GM19463 (cell line): ENCODE results near the gene VAMP4.
"Not testable (repeated sequence)": the region's sequence is repeated elsewhere in the genome, so short reads cannot be mapped to it uniquely, and the experiment has no call there.

Experiments used
- ATAC-seq: cut with Tn5 transposase; IDR thresholded peaks from one replicate; pipeline ENCODE4 v1.9.1; 2021; ENCODE audit warnings: mild to moderate bottlenecking, moderate library complexity; ENCODE audit not compliant: unreplicated experiment

Gene VAMP4

GRCh38 chr1:171753182-171753581 lies 11.3 kb upstream of the VAMP4 start:
- ATAC-seq, result no peak

- no peak for ATAC-seq
Observed at GRCh38 chr1:171751221-171751620, 9.4 kb upstream of the VAMP4 start.

GRCh38 chr1:171748651-171749050 lies 6.8 kb upstream of the VAMP4 start:
- no peak for ATAC-seq

GRCh38 chr1:171744986-171745385 lies 3.1 kb upstream of the VAMP4 start:
- no peak for ATAC-seq

GRCh38 chr1:171743081-171743870 lies 1.4 kb upstream of the VAMP4 start:
- ATAC-seq, result no peak

- ATAC-seq, result no peak
Observed at GRCh38 chr1:171742577-171742922, 685 bp upstream of the VAMP4 start.

- peak; percentile 15 for ATAC-seq
Observed at GRCh38 chr1:171740987-171741871, 636 bp downstream of the VAMP4 start.

- ATAC-seq, result no peak
Observed at GRCh38 chr1:171740356-171740863, 1.5 kb downstream of the VAMP4 start.

GRCh38 chr1:171739656-171740055 lies 2.2 kb downstream of the VAMP4 start:
- no peak for ATAC-seq

GRCh38 chr1:171738911-171739310 lies 3.0 kb downstream of the VAMP4 start:
- ATAC-seq, result no peak

GRCh38 chr1:171736196-171736595 lies 5.7 kb downstream of the VAMP4 start:
- no peak for ATAC-seq

GRCh38 chr1:171730052-171730451 lies 11.8 kb downstream of the VAMP4 start:
- no peak for ATAC-seq

GRCh38 chr1:171727778-171728177 lies 14.1 kb downstream of the VAMP4 start:
- no peak for ATAC-seq

GRCh38 chr1:171723180-171723579 lies 18.7 kb downstream of the VAMP4 start:
- not testable (repeated sequence) for ATAC-seq

- ATAC-seq, result no peak
Observed at GRCh38 chr1:171718848-171719247, 23.0 kb downstream of the VAMP4 start.

- ATAC-seq, result no peak
Observed at GRCh38 chr1:171718216-171718615, 23.6 kb downstream of the VAMP4 start.

GRCh38 chr1:171717062-171717718 lies 24.7 kb downstream of the VAMP4 start:
- ATAC-seq, result no peak

GRCh38 chr1:171716616-171717015 lies 25.2 kb downstream of the VAMP4 start:
- ATAC-seq, result no peak

- no peak for ATAC-seq
Observed at GRCh38 chr1:171715813-171716251, 26.0 kb downstream of the VAMP4 start.

GRCh38 chr1:171712341-171712740 lies 29.5 kb downstream of the VAMP4 start:
- no peak for ATAC-seq

- no peak for ATAC-seq
Observed at GRCh38 chr1:171711643-171712042, 30.2 kb downstream of the VAMP4 start.
